Measurements from ENCODE around the gene PDE6A. TPM values are rescaled to one million over a fixed set of nuclear protein-coding genes. Genes with fewer than 3 reads are reported as not detected.
"Not testable (repeated sequence)": the region's sequence is repeated elsewhere in the genome, so short reads cannot be mapped to it uniquely, and the experiment has no call there.

Gene PDE6A
- total RNA-seq, 2 experiments from 2014 or later = not detected

- no TSS peak for BruUV-seq (replicated peaks)
- Histone ChIP-seq H3K4me2 (ENCODE audit: low read length) (no peak overlapping the region), H3K36me3 (ENCODE audit: insufficient read depth, low read length) (no peaks in the 10 kb centered on the region), H3K9me3 (ENCODE audit: low read length) (no peaks in the 10 kb centered on the region), H4K20me1 (ENCODE audit: insufficient read depth, low read length) (no peaks in the 10 kb centered on the region), H3K4me3 (ENCODE audit: low read depth, low read length, poor library complexity, severe bottlenecking) (no peak overlapping the region), H3K9me2 (ENCODE audit: insufficient read depth, low read length) (no peaks in the 10 kb centered on the region), H3K27ac (ENCODE audit: low read depth, low read length, poor library complexity, severe bottlenecking) (no peak overlapping the region), H2AFZ (ENCODE audit: low read length) (no peak overlapping the region), H3K4me1 (ENCODE audit: insufficient read depth, low read length, poor library complexity, severe bottlenecking) (no peaks in the 10 kb centered on the region), H3K79me2 (ENCODE audit: insufficient read depth, low read depth, low read length) (no peaks in the 10 kb centered on the region)
- TF ChIP-seq CTCF (conservative IDR thresholded peaks at IDR 0.05; ENCODE audit: low read length) (no peak), EZH2phosphoT487 (IDR thresholded peaks at IDR 0.05; ENCODE audit: borderline replicate concordance, low read depth, low read length) (no peak)
- ChIA-PET POLR2A (no interaction called here), CTCF (ENCODE audit: unreplicated experiment) (no interaction called here)
- no peak for DNase-seq (ENCODE audit: low spot score)
- intact Hi-C loops (cut with micrococcal nuclease; ENCODE audit: unreplicated experiment) = no loop called here
Measured at GRCh38 chr5:149881069-149881622, 63.4 kb downstream of the PDE6A start.

GRCh38 chr5:149879593-149879992, 65.0 kb downstream of the PDE6A start:
- POLR2A ChIA-PET; H3K4me1 ChIP-seq (ENCODE audit: insufficient read depth, low read length, poor library complexity, severe bottlenecking); H2AFZ ChIP-seq (ENCODE audit: low read length); H3K4me2 ChIP-seq (ENCODE audit: low read length); BruUV-seq (replicated peaks); H3K4me3 ChIP-seq (ENCODE audit: low read depth, low read length, poor library complexity, severe bottlenecking); CTCF ChIA-PET (ENCODE audit: unreplicated experiment); H4K20me1 ChIP-seq (ENCODE audit: insufficient read depth, low read length); H3K36me3 ChIP-seq (ENCODE audit: insufficient read depth, low read length); intact Hi-C loops (cut with micrococcal nuclease; ENCODE audit: unreplicated experiment); DNase-seq (ENCODE audit: low spot score); H3K27ac ChIP-seq (ENCODE audit: low read depth, low read length, poor library complexity, severe bottlenecking); H3K9me2 ChIP-seq (ENCODE audit: insufficient read depth, low read length); H3K9me3 ChIP-seq (ENCODE audit: low read length); H3K79me2 ChIP-seq (ENCODE audit: insufficient read depth, low read depth, low read length): not testable (repeated sequence)

- ChIA-PET POLR2A (no interaction called here), CTCF (ENCODE audit: unreplicated experiment) (no interaction called here)
- H3K36me3 ChIP-seq (ENCODE audit: insufficient read depth, low read length) = no peaks in the 10 kb centered on the region
- H3K27ac ChIP-seq (ENCODE audit: low read depth, low read length, poor library complexity, severe bottlenecking) = no peak overlapping the region
- DNase-seq (ENCODE audit: low spot score) = no peak
- no peak overlapping the region for H2AFZ ChIP-seq (ENCODE audit: low read length)
- intact Hi-C loops (cut with micrococcal nuclease; ENCODE audit: unreplicated experiment) = no loop called here
- H3K4me1 ChIP-seq (ENCODE audit: insufficient read depth, low read length, poor library complexity, severe bottlenecking) = no peaks in the 10 kb centered on the region
- no peaks in the 10 kb centered on the region for H3K9me3 ChIP-seq (ENCODE audit: low read length)
- no peak overlapping the region for H3K4me3 ChIP-seq (ENCODE audit: low read depth, low read length, poor library complexity, severe bottlenecking)
- no TSS peak for BruUV-seq (replicated peaks)
- TF ChIP-seq CTCF (conservative IDR thresholded peaks at IDR 0.05; ENCODE audit: low read length) (no peak), EZH2phosphoT487 (IDR thresholded peaks at IDR 0.05; ENCODE audit: borderline replicate concordance, low read depth, low read length) (no peak)
- no peaks in the 10 kb centered on the region for H3K9me2 ChIP-seq (ENCODE audit: insufficient read depth, low read length)
- no peak overlapping the region for H3K4me2 ChIP-seq (ENCODE audit: low read length)
- no peaks in the 10 kb centered on the region for H4K20me1 ChIP-seq (ENCODE audit: insufficient read depth, low read length)
- no peaks in the 10 kb centered on the region for H3K79me2 ChIP-seq (ENCODE audit: insufficient read depth, low read depth, low read length)
Measured at GRCh38 chr5:149878371-149878770, 66.2 kb downstream of the PDE6A start.

Data from OCI-LY7 (cell line).